Cardiac fibroblast (primary cell): Measurements from ENCODE around the gene GLB1L3.

Experiments
- DNase-seq, 2 donors: peaks; one replicate each; pipeline versions ENCODE4 v3.0.0 to v3.0.0-alpha.2; 2010; ENCODE audit warnings: low read depth in 2 of 2
- H3K4me3 ChIP-seq, 2 donors: replicated peaks in 1 of 2; 1 replicate in 1 of 2; 2 replicates in 1 of 2; pipeline ENCODE4 v1.5.1; 2011; ENCODE audit warnings: low read depth in 2 of 2, low read length in 2 of 2, mild to moderate bottlenecking in 2 of 2, moderate library complexity in 1 of 2
- CTCF ChIP-seq: IDR thresholded peaks from one replicate; pipeline ENCODE4 v1.5.1; 2011; ENCODE audit warnings: low read depth, mild to moderate bottlenecking, low read length, inconsistent platforms

Gene GLB1L3

DNA sequence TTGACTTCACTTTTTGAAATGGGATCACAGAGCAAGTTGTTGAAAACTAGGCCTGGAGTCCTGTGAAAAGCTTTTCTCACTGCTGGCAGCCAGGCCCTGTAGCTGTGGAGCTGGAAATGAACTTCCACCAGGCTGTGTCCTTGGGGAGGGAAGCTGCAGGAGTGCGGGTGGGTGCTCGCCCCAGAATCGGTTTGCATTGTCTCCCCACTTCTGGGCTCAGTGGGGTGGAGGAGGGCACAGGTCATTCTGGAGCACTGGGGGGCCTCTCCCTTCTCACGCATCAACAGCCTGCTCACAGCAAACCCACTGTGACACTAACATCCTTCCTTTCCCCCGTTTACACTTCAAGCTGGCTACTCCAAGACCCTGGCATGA lies 70.8 kb downstream of the GLB1L3 start:
- H3K4me3 ChIP-seq = no peak overlapping the region
- TF ChIP-seq CTCF = no peak
- no peak for DNase-seq

GRCh38 chr11:134347441-134347840 lies 71.3 kb downstream of the GLB1L3 start:
- DNase-seq = no peak
- H3K4me3 ChIP-seq = no peak overlapping the region
- no peak for TF ChIP-seq CTCF

DNA sequence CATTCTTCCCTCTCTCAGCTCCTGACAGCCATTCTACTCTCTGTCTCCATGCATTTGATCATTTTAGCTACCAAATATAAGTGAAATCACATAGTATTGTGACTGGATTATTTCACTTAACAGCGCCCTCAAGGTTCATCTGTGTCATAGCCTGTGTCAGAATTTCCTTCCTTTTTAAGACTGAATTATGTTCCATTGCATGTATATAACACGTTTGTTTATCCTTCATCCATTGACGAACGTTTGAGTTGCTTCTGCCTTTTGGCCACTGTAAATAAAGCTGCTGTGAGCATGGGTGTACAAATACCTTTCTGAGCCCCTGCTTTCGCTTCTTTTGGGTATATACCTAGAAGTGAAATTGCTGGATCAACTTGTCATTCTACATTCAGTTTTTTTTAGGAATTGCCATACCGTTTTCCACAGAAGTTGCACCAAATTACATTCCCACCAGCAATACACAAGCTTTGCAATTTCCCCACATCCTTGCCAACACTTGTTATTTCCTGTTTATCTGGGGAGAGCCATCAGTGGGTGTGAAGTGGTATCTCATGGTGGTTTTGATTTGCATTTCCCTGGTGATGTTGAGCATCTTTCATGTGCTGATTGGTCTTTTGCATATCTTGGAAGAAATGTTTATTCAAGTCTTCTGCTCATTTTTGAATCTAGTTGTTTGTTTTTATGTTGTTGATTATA lies 73.1 kb downstream of the GLB1L3 start:
- DNase-seq = no peak
- no peak overlapping the region for H3K4me3 ChIP-seq
- no peak for TF ChIP-seq CTCF

DNA sequence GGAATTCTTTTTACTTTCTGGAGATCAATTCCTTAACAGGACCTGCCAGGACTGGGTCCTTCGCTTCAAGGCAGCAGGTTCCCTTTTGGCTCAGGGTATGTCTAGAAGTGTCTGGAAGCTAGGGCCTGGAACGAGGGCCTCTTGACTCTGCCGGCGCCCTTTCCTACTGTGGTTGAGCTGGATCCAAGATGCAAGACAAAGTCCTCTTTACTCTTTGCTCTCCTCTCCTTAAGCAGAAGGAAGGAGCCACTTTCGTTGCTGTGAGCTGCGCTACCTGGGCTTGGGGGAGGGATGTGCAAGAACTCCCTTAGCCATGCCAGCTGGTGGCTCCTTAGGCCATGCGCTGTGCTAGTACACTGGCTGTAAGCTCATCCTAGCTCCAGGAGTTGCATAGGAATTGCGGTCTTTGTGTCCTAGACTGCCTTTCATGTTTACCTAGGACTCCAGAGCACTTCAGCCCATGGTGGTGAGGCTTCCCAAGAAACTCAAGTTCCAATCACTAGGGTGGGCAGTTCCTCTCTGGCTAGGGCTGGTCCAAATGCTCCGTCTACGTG lies 73.7 kb downstream of the GLB1L3 start:
- DNase-seq = no peak
- no peak for TF ChIP-seq CTCF
- no peak overlapping the region for H3K4me3 ChIP-seq

DNA sequence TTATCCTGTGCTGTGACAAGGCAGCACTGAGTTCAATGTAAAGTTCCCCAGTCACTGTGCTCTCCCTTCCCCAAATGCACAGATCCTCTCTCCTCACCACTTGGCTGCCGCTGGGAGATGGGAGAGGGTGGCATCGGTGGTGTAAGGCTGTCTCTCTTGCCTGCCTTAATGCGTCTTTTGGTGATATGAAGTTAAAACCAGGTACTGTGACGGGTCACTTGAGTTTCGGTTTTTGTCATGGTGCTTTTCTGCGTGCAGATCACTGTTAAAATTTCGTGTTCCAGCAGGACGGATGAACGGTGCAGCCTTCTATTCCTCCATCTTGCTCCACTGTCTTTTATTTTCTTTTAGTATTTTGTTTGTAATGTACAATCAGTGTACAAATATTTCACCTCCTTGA lies 74.2 kb downstream of the GLB1L3 start:
- DNase-seq = no peak
- TF ChIP-seq CTCF = no peak

DNA sequence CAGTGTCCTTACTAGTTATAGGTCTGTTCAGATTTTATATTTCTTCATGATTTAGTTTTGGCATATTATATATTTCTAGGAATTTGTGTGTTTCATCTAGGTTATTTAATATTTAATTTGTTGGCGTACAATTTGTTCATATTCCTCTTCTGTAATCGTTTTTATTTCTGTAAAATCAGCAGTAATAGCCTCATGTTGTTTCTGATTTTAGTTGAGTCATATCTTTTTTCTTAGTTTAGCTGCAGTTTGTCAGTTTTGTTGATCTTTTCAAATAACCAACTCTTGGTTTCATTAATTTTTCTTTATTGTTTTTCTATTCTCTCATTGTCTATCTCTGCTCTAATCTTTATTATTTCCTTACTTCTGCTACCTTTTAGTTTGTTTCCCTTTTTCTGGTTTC lies 75.9 kb downstream of the GLB1L3 start:
- no peak for TF ChIP-seq CTCF
- H3K4me3 ChIP-seq = no peak overlapping the region
- no peak for DNase-seq

More for the DNA sequence above, 74.2 kb downstream of the GLB1L3 start:
- no peak overlapping the region for H3K4me3 ChIP-seq

- no peak overlapping the region for H3K4me3 ChIP-seq
- TF ChIP-seq CTCF = no peak
- DNase-seq = no peak
Observed at GRCh38 chr11:134355136-134355535, 79.0 kb downstream of the GLB1L3 start.
